C4-2B (cell line): ENCODE measurements around the gene ZBTB20.

Experiments used
- ZFX ChIP-seq: fragments of 450-650 bp; IDR thresholded peaks from 2 replicates; pipeline ENCODE4 v1.6.1; 2017
- TF ChIP-seq, protein P1 (sequence below): fragments of 450-650 bp; conservative IDR thresholded peaks from 2 replicates; pipeline ENCODE4 v1.5.1; 2017; ENCODE audit warnings: mild to moderate bottlenecking

- TF ChIP-seq, protein P1, sequence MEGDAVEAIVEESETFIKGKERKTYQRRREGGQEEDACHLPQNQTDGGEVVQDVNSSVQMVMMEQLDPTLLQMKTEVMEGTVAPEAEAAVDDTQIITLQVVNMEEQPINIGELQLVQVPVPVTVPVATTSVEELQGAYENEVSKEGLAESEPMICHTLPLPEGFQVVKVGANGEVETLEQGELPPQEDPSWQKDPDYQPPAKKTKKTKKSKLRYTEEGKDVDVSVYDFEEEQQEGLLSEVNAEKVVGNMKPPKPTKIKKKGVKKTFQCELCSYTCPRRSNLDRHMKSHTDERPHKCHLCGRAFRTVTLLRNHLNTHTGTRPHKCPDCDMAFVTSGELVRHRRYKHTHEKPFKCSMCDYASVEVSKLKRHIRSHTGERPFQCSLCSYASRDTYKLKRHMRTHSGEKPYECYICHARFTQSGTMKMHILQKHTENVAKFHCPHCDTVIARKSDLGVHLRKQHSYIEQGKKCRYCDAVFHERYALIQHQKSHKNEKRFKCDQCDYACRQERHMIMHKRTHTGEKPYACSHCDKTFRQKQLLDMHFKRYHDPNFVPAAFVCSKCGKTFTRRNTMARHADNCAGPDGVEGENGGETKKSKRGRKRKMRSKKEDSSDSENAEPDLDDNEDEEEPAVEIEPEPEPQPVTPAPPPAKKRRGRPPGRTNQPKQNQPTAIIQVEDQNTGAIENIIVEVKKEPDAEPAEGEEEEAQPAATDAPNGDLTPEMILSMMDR = no peak
- TF ChIP-seq ZFX = no peak
Measured at GRCh38 chr3:114455432-114455831, 691.7 kb downstream of the ZBTB20 start.
